Astrocyte of the cerebellum (primary cell): ENCODE measurements around the gene PSPC1.
"Not testable (repeated sequence)": the region's sequence is repeated elsewhere in the genome, so short reads cannot be mapped to it uniquely, and the experiment has no call there.

Experiments
- DNase-seq: peaks from one replicate; pipeline ENCODE4 v3.0.0-alpha.2; 2011; ENCODE audit warnings: low read depth
- H3K4me3 ChIP-seq: 2 replicates; pipeline ENCODE4 v1.5.1; 2011; ENCODE audit warnings: mild to moderate bottlenecking, low read depth, low read length, moderate library complexity
- CTCF ChIP-seq: IDR thresholded peaks from 2 replicates; pipeline ENCODE4 v1.5.1; 2012; ENCODE audit warnings: low read length, low read depth, moderate library complexity, mild to moderate bottlenecking; ENCODE audit errors: missing control alignments
- in situ Hi-C: cut with HindIII; loops from 2 replicates; pipeline ENCODE4 v1.10.0; 2017; ENCODE audit warnings: low sequenced_read_pairs

The PSPC1 gene

GRCh38 chr13:19713186-19713965, 69.4 kb downstream of the PSPC1 start:
- in situ Hi-C loops: no loop called here
- peak; percentile 54 for DNase-seq
- no peak for TF ChIP-seq CTCF

DNA sequence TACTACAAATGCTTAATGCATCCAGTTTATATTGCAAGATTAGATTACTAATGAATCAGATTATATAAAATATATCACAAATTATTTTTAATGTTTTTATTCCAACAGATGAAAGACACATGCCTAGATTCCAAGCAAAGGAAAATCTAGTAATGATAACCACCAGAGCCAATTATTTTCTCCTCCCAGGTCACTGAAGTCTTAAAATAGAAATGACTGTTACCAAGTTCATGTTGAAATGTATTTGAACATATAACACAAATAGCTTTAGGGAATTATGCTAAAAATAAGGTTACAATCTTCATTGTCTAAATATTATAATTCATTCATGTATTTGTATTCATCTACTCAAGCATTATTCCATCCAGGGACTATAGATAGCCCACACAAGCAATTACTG, 73.0 kb downstream of the PSPC1 start:
- DNase-seq, H3K4me3 ChIP-seq, in situ Hi-C loops: not testable (repeated sequence)

More at GRCh38 chr13:19713186-19713965, 69.4 kb downstream of the PSPC1 start:
- H3K4me3 ChIP-seq: no peak overlapping the region

DNA sequence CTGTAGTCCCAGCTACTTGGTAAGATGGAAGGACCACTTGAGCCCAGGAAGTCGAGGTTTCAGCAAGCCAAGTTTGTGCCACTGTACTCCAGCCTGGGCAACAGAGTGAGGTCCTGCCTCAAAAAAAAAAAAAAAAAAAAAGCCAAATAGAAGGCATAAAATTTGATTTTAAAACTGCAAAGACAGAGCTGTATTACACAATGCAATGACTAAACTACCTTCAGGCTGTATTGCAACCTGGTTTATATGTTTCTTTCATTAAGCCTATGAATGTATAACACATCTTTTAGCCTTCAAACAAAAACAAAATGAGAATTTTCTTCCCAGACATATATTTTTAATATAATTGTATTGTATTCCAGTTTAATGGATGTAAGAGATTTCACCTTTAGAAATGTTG, 73.7 kb downstream of the PSPC1 start:
- DNase-seq, H3K4me3 ChIP-seq, in situ Hi-C loops: not testable (repeated sequence)

DNA sequence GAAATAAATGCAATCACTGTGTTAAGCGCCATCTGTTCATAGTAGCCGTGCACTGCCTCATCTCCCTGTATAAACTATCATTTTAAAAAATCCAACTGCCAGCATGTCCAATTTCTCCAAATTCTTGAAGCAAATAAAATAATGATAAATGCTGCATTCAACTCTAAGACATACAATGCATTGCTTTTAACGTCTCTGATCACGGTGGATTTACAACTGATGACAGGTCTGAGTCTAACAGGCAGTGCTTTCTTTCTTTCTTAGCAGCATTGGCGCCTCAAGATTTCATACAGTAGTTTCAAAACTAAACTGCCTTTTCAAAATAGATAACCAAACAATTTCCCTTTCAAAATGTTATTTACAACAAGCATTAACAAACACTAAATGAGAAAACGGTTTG, 78.5 kb downstream of the PSPC1 start:
- in situ Hi-C loops, DNase-seq, H3K4me3 ChIP-seq: not testable (repeated sequence)

DNA sequence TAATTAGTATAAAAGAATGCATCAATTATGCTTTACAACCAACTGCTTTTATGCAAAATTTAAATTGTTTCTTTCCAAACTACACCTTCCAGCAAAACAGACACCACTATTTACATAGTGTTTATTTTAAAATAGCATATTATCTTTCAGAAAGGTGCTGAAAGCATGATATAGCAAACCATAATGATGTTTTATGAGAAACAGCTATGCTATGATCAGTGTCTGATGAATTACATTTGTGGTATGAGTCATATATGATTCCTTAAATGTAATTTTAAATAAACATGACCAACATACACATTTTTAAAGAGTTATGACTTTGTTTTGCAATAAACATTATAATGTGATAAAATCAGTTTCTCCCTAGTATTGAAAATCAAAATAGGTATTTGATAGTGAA, 81.1 kb downstream of the PSPC1 start:
- in situ Hi-C loops, H3K4me3 ChIP-seq, DNase-seq: not testable (repeated sequence)

- H3K4me3 ChIP-seq, DNase-seq, in situ Hi-C loops: not testable (repeated sequence)
Measured at GRCh38 chr13:19700963-19701362, 81.8 kb downstream of the PSPC1 start.

GRCh38 chr13:19695829-19696228, 86.9 kb downstream of the PSPC1 start:
- no peak for DNase-seq
- H3K4me3 ChIP-seq: no peak overlapping the region
- TF ChIP-seq CTCF: no peak
- in situ Hi-C loops: no loop called here

GRCh38 chr13:19695428-19695827, 87.3 kb downstream of the PSPC1 start:
- no peak for DNase-seq
- TF ChIP-seq CTCF: no peak
- in situ Hi-C loops: no loop called here

GRCh38 chr13:19691447-19691846, 91.3 kb downstream of the PSPC1 start:
- in situ Hi-C loops, H3K4me3 ChIP-seq, DNase-seq: not testable (repeated sequence)

More at GRCh38 chr13:19695428-19695827, 87.3 kb downstream of the PSPC1 start:
- H3K4me3 ChIP-seq: no peak overlapping the region

GRCh38 chr13:19685437-19685836, 97.3 kb downstream of the PSPC1 start:
- in situ Hi-C loops: no loop called here
- DNase-seq: no peak
- no peak for TF ChIP-seq CTCF
- H3K4me3 ChIP-seq: no peak overlapping the region
